ENCODE data around the gene TTC21A. TPM values are rescaled to one million over a fixed set of nuclear protein-coding genes. Genes with fewer than 3 reads are reported as not detected.

Gene TTC21A
- total and polyA plus RNA-seq, 2 experiments from 2014 or later, result 1.8 to 2.0 TPM

DNA sequence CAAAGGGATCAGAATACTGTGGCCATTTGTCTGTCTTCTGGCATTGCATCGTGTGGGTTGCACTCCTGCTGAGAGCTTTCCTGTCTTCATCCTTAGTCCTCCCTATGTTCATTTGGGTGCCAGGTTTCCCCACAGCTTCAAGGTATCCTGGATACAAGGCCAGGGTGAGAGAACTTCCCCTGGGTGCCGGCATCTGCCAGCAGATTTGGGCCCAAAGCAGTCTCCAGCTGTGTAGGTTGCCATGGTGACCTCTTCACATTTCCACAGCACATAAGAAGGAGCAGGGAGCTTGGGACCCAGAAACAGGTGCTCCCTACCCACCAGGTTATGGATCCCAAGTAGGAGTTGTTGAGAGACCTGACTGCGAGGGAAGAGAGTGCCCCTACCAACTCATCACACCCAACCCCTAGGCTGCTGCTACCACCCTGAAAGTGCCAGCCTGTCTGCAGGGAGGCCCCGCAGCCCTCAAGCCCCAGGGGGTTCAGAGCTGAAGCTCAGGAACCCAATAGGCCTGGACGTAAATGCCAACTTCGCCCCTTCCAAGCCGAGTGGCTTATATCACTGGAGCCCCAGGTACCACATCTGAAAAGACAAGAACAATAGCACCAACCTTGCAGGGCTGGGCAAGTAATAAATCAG, 19.9 kb downstream of the TTC21A start:
- Histone ChIP-seq H4K20me1 (replicated peaks; ENCODE audit: insufficient read depth) (no peaks in the 10 kb centered on the region), H3K4me2 (no peak overlapping the region), H3K4me1 (ENCODE audit: insufficient read depth) (no peaks in the 10 kb centered on the region), H3K27me3 (ENCODE audit: insufficient read depth) (no peaks in the 10 kb centered on the region), H3K9me2 (ENCODE audit: insufficient read depth) (no peaks in the 10 kb centered on the region), H3K79me2 (replicated peaks; ENCODE audit: insufficient read depth) (no peaks in the 10 kb centered on the region), H3K4me3 (no peak overlapping the region), H3F3A (replicated peaks; ENCODE audit: low read depth) (no peaks in the 10 kb centered on the region), H3K27ac (ENCODE audit: low read depth) (no peak overlapping the region), H3K36me3 (ENCODE audit: insufficient read depth) (no peaks in the 10 kb centered on the region), H2AFZ (no peak overlapping the region)
- H3K9me3 Mint-ChIP-seq, result no peaks in the 10 kb centered on the region
- peak; percentile 12; the same call in 1 of the 3 replicates for ATAC-seq
- TF ChIP-seq POLR2AphosphoS5 (IDR thresholded peaks at IDR 0.05; ENCODE audit: low read depth), result no peak
- no peak for TF ChIP-seq EZH2phosphoT487 (IDR thresholded peaks at IDR 0.05; ENCODE audit: unreplicated experiment)
- no peak for TF ChIP-seq NANOG (IDR thresholded peaks at IDR 0.05; ENCODE audit: borderline replicate concordance)
- TF ChIP-seq, protein P1, sequence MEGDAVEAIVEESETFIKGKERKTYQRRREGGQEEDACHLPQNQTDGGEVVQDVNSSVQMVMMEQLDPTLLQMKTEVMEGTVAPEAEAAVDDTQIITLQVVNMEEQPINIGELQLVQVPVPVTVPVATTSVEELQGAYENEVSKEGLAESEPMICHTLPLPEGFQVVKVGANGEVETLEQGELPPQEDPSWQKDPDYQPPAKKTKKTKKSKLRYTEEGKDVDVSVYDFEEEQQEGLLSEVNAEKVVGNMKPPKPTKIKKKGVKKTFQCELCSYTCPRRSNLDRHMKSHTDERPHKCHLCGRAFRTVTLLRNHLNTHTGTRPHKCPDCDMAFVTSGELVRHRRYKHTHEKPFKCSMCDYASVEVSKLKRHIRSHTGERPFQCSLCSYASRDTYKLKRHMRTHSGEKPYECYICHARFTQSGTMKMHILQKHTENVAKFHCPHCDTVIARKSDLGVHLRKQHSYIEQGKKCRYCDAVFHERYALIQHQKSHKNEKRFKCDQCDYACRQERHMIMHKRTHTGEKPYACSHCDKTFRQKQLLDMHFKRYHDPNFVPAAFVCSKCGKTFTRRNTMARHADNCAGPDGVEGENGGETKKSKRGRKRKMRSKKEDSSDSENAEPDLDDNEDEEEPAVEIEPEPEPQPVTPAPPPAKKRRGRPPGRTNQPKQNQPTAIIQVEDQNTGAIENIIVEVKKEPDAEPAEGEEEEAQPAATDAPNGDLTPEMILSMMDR (conservative IDR thresholded peaks at IDR 0.05; ENCODE audit: low read depth in 2 of 2), result no peak
- TF ChIP-seq, protein P2, sequence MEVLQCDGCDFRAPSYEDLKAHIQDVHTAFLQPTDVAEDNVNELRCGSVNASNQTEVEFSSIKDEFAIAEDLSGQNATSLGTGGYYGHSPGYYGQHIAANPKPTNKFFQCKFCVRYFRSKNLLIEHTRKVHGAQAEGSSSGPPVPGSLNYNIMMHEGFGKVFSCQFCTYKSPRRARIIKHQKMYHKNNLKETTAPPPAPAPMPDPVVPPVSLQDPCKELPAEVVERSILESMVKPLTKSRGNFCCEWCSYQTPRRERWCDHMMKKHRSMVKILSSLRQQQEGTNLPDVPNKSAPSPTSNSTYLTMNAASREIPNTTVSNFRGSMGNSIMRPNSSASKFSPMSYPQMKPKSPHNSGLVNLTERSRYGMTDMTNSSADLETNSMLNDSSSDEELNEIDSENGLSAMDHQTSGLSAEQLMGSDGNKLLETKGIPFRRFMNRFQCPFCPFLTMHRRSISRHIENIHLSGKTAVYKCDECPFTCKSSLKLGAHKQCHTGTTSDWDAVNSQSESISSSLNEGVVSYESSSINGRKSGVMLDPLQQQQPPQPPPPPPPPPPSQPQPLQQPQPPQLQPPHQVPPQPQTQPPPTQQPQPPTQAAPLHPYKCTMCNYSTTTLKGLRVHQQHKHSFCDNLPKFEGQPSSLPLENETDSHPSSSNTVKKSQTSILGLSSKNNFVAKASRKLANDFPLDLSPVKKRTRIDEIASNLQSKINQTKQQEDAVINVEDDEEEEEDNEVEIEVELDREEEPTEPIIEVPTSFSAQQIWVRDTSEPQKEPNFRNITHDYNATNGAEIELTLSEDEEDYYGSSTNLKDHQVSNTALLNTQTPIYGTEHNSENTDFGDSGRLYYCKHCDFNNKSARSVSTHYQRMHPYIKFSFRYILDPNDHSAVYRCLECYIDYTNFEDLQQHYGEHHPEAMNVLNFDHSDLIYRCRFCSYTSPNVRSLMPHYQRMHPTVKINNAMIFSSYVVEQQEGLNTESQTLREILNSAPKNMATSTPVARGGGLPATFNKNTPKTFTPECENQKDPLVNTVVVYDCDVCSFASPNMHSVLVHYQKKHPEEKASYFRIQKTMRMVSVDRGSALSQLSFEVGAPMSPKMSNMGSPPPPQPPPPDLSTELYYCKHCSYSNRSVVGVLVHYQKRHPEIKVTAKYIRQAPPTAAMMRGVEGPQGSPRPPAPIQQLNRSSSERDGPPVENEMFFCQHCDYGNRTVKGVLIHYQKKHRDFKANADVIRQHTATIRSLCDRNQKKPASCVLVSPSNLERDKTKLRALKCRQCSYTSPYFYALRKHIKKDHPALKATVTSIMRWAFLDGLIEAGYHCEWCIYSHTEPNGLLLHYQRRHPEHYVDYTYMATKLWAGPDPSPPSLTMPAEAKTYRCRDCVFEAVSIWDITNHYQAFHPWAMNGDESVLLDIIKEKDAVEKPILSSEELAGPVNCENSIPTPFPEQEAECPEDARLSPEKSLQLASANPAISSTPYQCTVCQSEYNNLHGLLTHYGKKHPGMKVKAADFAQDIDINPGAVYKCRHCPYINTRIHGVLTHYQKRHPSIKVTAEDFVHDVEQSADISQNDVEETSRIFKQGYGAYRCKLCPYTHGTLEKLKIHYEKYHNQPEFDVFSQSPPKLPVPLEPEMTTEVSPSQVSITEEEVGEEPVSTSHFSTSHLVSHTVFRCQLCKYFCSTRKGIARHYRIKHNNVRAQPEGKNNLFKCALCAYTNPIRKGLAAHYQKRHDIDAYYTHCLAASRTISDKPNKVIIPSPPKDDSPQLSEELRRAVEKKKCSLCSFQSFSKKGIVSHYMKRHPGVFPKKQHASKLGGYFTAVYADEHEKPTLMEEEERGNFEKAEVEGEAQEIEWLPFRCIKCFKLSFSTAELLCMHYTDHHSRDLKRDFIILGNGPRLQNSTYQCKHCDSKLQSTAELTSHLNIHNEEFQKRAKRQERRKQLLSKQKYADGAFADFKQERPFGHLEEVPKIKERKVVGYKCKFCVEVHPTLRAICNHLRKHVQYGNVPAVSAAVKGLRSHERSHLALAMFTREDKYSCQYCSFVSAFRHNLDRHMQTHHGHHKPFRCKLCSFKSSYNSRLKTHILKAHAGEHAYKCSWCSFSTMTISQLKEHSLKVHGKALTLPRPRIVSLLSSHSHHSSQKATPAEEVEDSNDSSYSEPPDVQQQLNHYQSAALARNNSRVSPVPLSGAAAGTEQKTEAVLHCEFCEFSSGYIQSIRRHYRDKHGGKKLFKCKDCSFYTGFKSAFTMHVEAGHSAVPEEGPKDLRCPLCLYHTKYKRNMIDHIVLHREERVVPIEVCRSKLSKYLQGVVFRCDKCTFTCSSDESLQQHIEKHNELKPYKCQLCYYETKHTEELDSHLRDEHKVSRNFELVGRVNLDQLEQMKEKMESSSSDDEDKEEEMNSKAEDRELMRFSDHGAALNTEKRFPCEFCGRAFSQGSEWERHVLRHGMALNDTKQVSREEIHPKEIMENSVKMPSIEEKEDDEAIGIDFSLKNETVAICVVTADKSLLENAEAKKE (CRISPR knock-in tag; IDR thresholded peaks at IDR 0.05), result no peak
- no peak for TF ChIP-seq EZH2 (IDR thresholded peaks at IDR 0.05; ENCODE audit: low read depth, unreplicated experiment)
- no peak for TF ChIP-seq ZNF114 (CRISPR knock-in tag; IDR thresholded peaks at IDR 0.05)
- TF ChIP-seq ZNF331 (CRISPR knock-in tag; IDR thresholded peaks at IDR 0.05; ENCODE audit: low read depth), result no peak
- no peak for TF ChIP-seq STAT1 (IDR thresholded peaks at IDR 0.05; ENCODE audit: unreplicated experiment)
- TF ChIP-seq, protein P3, sequence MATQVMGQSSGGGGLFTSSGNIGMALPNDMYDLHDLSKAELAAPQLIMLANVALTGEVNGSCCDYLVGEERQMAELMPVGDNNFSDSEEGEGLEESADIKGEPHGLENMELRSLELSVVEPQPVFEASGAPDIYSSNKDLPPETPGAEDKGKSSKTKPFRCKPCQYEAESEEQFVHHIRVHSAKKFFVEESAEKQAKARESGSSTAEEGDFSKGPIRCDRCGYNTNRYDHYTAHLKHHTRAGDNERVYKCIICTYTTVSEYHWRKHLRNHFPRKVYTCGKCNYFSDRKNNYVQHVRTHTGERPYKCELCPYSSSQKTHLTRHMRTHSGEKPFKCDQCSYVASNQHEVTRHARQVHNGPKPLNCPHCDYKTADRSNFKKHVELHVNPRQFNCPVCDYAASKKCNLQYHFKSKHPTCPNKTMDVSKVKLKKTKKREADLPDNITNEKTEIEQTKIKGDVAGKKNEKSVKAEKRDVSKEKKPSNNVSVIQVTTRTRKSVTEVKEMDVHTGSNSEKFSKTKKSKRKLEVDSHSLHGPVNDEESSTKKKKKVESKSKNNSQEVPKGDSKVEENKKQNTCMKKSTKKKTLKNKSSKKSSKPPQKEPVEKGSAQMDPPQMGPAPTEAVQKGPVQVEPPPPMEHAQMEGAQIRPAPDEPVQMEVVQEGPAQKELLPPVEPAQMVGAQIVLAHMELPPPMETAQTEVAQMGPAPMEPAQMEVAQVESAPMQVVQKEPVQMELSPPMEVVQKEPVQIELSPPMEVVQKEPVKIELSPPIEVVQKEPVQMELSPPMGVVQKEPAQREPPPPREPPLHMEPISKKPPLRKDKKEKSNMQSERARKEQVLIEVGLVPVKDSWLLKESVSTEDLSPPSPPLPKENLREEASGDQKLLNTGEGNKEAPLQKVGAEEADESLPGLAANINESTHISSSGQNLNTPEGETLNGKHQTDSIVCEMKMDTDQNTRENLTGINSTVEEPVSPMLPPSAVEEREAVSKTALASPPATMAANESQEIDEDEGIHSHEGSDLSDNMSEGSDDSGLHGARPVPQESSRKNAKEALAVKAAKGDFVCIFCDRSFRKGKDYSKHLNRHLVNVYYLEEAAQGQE (IDR thresholded peaks at IDR 0.05; ENCODE audit: unreplicated experiment), result no peak
- no peak for TF ChIP-seq CREB1 (CRISPR knock-in tag; IDR thresholded peaks at IDR 0.05; ENCODE audit: low read depth)
- TF ChIP-seq JUNB (IDR thresholded peaks at IDR 0.05; ENCODE audit: unreplicated experiment), result no peak
- TF ChIP-seq, protein P4, sequence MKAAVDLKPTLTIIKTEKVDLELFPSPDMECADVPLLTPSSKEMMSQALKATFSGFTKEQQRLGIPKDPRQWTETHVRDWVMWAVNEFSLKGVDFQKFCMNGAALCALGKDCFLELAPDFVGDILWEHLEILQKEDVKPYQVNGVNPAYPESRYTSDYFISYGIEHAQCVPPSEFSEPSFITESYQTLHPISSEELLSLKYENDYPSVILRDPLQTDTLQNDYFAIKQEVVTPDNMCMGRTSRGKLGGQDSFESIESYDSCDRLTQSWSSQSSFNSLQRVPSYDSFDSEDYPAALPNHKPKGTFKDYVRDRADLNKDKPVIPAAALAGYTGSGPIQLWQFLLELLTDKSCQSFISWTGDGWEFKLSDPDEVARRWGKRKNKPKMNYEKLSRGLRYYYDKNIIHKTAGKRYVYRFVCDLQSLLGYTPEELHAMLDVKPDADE (IDR thresholded peaks at IDR 0.05), result no peak
- peaks cover 6% of the 10 kb centered on the region; the same call in 2 of the 3 replicates for H3K4me1 Mint-ChIP-seq
- no peaks in the 10 kb centered on the region for H3K36me3 Mint-ChIP-seq (ENCODE audit: low read depth)
- no peak for DNase-seq (ENCODE audit: low spot score)
- peaks cover 6% of the 10 kb centered on the region for H3K27me3 Mint-ChIP-seq (ENCODE audit: insufficient read depth, low read depth, poor library complexity)
- H3K27ac Mint-ChIP-seq, result peak overlapping the region; percentile 47; the same call in 1 of the 2 replicates
- H3K4me3 Mint-ChIP-seq, result no peak overlapping the region

Data from GM23338 (cell line).